ENCODE data around the gene REG4.

- TF ChIP-seq OSR1 (CRISPR knock-in tag; IDR thresholded peaks at IDR 0.05) (no peak), ZFP30 (CRISPR knock-in tag; IDR thresholded peaks at IDR 0.05) (no peak), TSHZ2 (CRISPR knock-in tag; IDR thresholded peaks at IDR 0.05) (no peak), ZNF70 (CRISPR knock-in tag; IDR thresholded peaks at IDR 0.05) (no peak), TOX (CRISPR knock-in tag; IDR thresholded peaks at IDR 0.05; ENCODE audit: borderline replicate concordance) (no peak), CSDC2 (CRISPR knock-in tag; IDR thresholded peaks at IDR 0.05) (no peak), CSRNP3 (CRISPR knock-in tag; IDR thresholded peaks at IDR 0.05) (no peak)
- TF ChIP-seq, protein P1, sequence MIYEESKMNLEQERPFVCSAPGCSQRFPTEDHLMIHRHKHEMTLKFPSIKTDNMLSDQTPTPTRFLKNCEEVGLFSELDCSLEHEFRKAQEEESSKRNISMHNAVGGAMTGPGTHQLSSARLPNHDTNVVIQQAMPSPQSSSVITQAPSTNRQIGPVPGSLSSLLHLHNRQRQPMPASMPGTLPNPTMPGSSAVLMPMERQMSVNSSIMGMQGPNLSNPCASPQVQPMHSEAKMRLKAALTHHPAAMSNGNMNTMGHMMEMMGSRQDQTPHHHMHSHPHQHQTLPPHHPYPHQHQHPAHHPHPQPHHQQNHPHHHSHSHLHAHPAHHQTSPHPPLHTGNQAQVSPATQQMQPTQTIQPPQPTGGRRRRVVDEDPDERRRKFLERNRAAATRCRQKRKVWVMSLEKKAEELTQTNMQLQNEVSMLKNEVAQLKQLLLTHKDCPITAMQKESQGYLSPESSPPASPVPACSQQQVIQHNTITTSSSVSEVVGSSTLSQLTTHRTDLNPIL (CRISPR knock-in tag; IDR thresholded peaks at IDR 0.05; ENCODE audit: low read depth) = no peak
- TF ChIP-seq, protein P2, sequence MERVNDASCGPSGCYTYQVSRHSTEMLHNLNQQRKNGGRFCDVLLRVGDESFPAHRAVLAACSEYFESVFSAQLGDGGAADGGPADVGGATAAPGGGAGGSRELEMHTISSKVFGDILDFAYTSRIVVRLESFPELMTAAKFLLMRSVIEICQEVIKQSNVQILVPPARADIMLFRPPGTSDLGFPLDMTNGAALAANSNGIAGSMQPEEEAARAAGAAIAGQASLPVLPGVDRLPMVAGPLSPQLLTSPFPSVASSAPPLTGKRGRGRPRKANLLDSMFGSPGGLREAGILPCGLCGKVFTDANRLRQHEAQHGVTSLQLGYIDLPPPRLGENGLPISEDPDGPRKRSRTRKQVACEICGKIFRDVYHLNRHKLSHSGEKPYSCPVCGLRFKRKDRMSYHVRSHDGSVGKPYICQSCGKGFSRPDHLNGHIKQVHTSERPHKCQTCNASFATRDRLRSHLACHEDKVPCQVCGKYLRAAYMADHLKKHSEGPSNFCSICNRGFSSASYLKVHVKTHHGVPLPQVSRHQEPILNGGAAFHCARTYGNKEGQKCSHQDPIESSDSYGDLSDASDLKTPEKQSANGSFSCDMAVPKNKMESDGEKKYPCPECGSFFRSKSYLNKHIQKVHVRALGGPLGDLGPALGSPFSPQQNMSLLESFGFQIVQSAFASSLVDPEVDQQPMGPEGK (CRISPR knock-in tag; IDR thresholded peaks at IDR 0.05; ENCODE audit: borderline replicate concordance) = no peak
Observed at GRCh38 chr1:119744598-119744942, 66.7 kb downstream of the REG4 start.
